ENCODE measurements around the gene KIRREL3.

The KIRREL3 gene

GRCh38 chr11:126990716-126991480, 9.7 kb downstream of the KIRREL3 start:
- no peak overlapping the region for H3K4me3 Mint-ChIP-seq

DNA sequence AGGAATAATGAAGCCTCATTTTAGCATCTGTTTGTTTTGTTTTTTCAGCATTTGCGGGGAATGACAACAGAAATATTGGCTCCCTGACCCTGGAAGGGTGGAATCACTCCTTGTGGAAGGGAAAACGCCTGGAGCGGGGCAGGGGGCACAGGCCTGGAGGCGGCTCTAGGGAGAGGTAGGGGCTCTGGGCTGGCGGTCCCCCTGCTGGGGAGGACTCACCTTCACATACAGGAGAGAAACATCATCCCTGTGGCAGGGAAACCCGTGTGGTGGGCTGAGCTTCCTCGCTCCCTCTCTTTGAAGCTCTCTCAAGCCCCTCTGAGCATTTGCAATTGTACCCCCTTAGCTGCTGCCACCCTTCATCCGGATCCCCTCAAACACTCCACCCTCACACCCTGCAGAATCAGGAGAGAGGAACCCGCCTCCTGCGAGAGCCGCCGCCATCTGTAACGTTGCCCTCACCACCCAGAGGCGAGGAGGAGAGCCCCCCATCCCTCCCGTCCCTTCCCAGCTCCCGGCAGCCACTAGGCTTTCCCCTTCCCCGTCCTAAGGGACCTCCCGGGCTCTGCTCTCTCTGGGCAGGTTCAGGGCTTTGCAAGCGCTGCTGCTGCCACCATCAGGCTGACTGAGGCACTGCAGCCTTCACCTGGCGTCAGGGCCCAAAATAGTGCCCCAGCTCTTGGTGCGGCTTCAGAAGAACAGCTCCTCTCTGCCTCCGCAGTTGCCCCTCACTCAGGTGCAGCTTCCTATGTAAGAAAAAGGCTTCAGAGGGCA, 10.4 kb downstream of the KIRREL3 start:
- no peaks in the 10 kb centered on the region for H3K4me1 Mint-ChIP-seq
- no peaks in the 10 kb centered on the region for H3K9me3 Mint-ChIP-seq

More at GRCh38 chr11:126990716-126991480, 9.7 kb downstream of the KIRREL3 start:
- no peaks in the 10 kb centered on the region for H3K4me1 Mint-ChIP-seq
- no peak overlapping the region for H3K27ac Mint-ChIP-seq
- CTCF ChIA-PET: interaction anchor here (0.7 to 2.2 kb wide), 10 partner anchors 9 to 680 kb away, joined by 3 to 11 read pairs (median 4); partner anchors contain the start of gene KIRREL3
- H3K9me3 Mint-ChIP-seq: no peaks in the 10 kb centered on the region
- no peaks in the 10 kb centered on the region for H3K36me3 Mint-ChIP-seq
- DNase-seq: no peak
- H3K27me3 Mint-ChIP-seq: peaks cover 5% of the 10 kb centered on the region

GRCh38 chr11:126988655-126989054, 11.9 kb downstream of the KIRREL3 start:
- CTCF ChIA-PET: interaction anchor here (1.2 to 1.3 kb wide), 2 partner anchors 21 to 381 kb away, joined by 3 read pairs; no protein-coding TSS in a partner anchor
- no peak for DNase-seq
- H3K4me1 Mint-ChIP-seq: no peaks in the 10 kb centered on the region
- no peaks in the 10 kb centered on the region for H3K36me3 Mint-ChIP-seq
- no peaks in the 10 kb centered on the region for H3K9me3 Mint-ChIP-seq
- H3K27ac Mint-ChIP-seq: no peak overlapping the region
- peaks cover 10% of the 10 kb centered on the region for H3K27me3 Mint-ChIP-seq
- no peak overlapping the region for H3K4me3 Mint-ChIP-seq

More for the DNA sequence above, 10.4 kb downstream of the KIRREL3 start:
- H3K27me3 Mint-ChIP-seq: peaks cover 5% of the 10 kb centered on the region
- peak; percentile 69 for DNase-seq
- H3K27ac Mint-ChIP-seq: no peak overlapping the region
- no peaks in the 10 kb centered on the region for H3K36me3 Mint-ChIP-seq
- no peak overlapping the region for H3K4me3 Mint-ChIP-seq
- CTCF ChIA-PET: interaction anchor here (0.7 to 2.2 kb wide), 10 partner anchors 10 to 679 kb away, joined by 3 to 11 read pairs (median 4); partner anchors contain the start of gene KIRREL3

DNA sequence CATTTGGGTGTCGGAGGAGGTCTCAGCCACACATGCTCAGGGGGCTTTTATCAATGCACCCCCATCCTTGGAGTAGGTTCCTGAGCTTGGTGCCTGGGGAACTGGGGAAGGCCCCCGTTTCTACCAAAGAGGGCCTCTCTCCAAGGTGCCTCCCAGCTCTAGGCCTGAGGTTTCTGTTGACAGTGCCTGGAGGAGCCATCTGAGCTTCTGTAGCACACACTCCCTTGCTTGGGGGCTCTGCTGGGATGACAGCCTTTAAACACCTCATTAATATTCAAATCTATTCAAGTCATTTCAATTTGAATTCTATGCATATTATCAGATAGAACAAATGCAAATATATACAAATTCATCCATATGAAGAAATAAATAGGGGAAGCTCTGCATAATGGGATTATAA, 18.9 kb downstream of the KIRREL3 start:
- DNase-seq: no peak
- Mint-ChIP-seq H3K27me3 (peaks cover 5% of the 10 kb centered on the region), H3K4me1 (no peaks in the 10 kb centered on the region), H3K27ac (no peak overlapping the region), H3K9me3 (no peaks in the 10 kb centered on the region), H3K36me3 (no peaks in the 10 kb centered on the region), H3K4me3 (no peak overlapping the region)
- CTCF ChIA-PET: no interaction called here

DNA sequence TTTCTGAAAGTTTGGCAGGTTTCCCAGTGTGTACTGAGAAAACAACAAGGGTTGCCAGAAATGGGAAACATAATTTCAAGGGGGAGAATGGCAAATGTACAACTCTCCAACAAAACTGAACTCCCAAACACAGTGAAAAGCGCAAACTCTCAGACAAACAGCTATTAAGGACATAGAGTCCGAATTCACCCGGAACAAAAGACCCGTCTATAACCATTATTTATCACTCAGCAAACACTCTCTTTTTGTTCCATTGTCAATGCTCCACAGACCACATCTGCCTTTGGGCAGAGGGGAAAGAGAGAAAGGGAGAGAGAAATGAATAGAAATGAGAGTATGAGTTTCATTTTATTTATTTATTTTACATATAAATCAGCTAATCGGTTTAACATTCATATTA, 21.7 kb downstream of the KIRREL3 start:
- Mint-ChIP-seq H3K4me3 (no peak overlapping the region), H3K36me3 (no peaks in the 10 kb centered on the region), H3K27ac (no peak overlapping the region), H3K4me1 (no peaks in the 10 kb centered on the region), H3K9me3 (no peaks in the 10 kb centered on the region), H3K27me3 (peaks cover 1% of the 10 kb centered on the region)
- DNase-seq: no peak
- CTCF ChIA-PET: interaction anchor here (0.6 to 1.1 kb wide), 2 partner anchors 12 to 17 kb away, joined by 3 to 4 read pairs; no protein-coding TSS in a partner anchor

DNA sequence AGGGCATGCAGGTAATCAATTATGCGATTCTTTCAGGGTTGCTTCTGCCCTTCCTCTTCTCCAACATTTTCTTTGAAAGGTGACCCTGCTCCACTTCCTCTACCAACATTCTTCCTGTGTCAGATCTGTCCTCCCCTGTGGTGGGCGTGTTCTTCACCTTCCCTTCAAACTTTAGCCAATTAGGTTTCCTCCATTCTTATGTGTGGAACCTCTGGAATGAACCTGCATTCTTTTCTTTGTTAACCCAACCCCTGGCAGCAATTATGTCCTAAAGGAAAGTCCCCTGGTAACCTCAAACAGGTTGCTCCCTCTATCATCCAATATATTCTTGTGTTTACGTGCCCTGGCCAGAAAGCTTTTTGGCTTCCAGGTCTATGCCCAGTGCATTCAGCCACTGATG, 22.4 kb downstream of the KIRREL3 start:
- Mint-ChIP-seq H3K4me3 (no peak overlapping the region), H3K9me3 (no peaks in the 10 kb centered on the region), H3K27me3 (no peaks in the 10 kb centered on the region), H3K4me1 (no peaks in the 10 kb centered on the region), H3K36me3 (no peaks in the 10 kb centered on the region), H3K27ac (no peak overlapping the region)
- DNase-seq: no peak
- CTCF ChIA-PET: no interaction called here

GRCh38 chr11:126973051-126973450, 27.5 kb downstream of the KIRREL3 start:
- Mint-ChIP-seq H3K4me3 (no peak overlapping the region), H3K27ac (no peak overlapping the region), H3K9me3 (no peaks in the 10 kb centered on the region), H3K4me1 (no peaks in the 10 kb centered on the region), H3K36me3 (no peaks in the 10 kb centered on the region), H3K27me3 (peaks cover 15% of the 10 kb centered on the region)
- no peak for DNase-seq
- CTCF ChIA-PET: no interaction called here

- Mint-ChIP-seq H3K4me3 (no peak overlapping the region), H3K27ac (no peak overlapping the region), H3K4me1 (no peaks in the 10 kb centered on the region), H3K27me3 (peaks cover 15% of the 10 kb centered on the region), H3K36me3 (no peaks in the 10 kb centered on the region), H3K9me3 (no peaks in the 10 kb centered on the region)
- DNase-seq: no peak
- CTCF ChIA-PET: no interaction called here
These were observed 29.3 kb downstream of the KIRREL3 start for GRCh38 chr11:126971305-126971704.

GRCh38 chr11:126969865-126970479, 30.6 kb downstream of the KIRREL3 start:
- CTCF ChIA-PET: interaction anchor here (0.6 kb wide), 1 partner anchor 20 kb away, joined by 4 read pairs; no protein-coding TSS in a partner anchor
- no peak for DNase-seq
- H3K36me3 Mint-ChIP-seq: no peaks in the 10 kb centered on the region
- H3K9me3 Mint-ChIP-seq: no peaks in the 10 kb centered on the region
- no peak overlapping the region for H3K4me3 Mint-ChIP-seq
- no peak overlapping the region for H3K27ac Mint-ChIP-seq
- H3K4me1 Mint-ChIP-seq: no peaks in the 10 kb centered on the region
- H3K27me3 Mint-ChIP-seq: peaks cover 15% of the 10 kb centered on the region

DNA sequence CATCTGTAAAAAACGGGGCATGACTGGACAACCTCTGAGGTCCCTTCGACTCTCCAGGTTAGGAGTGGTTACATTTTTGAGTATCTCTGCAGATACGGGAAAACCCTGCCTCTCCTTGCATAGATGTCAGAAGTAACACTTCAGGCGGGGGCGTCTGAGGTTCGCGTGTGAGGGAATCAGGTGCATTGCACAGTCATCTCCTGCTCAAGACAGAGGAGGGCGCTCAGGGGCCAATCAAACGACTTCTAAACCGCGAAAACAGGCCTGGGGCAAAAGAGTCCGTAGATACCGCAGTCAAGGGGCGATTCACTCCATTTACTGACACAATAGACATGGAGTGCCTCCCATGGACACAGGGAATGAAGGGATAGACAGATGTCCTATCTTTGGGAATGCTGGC, 31.7 kb downstream of the KIRREL3 start:
- Mint-ChIP-seq H3K9me3 (no peaks in the 10 kb centered on the region), H3K27ac (no peak overlapping the region), H3K36me3 (no peaks in the 10 kb centered on the region), H3K27me3 (peaks cover 19% of the 10 kb centered on the region), H3K4me1 (no peaks in the 10 kb centered on the region), H3K4me3 (no peak overlapping the region)
- no peak for DNase-seq
- CTCF ChIA-PET: interaction anchor here (0.6 to 1.3 kb wide), 2 partner anchors 19 to 21 kb away, joined by 3 to 4 read pairs; no protein-coding TSS in a partner anchor

GRCh38 chr11:126965331-126965730, 35.2 kb downstream of the KIRREL3 start:
- DNase-seq: no peak
- CTCF ChIA-PET: no interaction called here
- H3K4me1 Mint-ChIP-seq: no peaks in the 10 kb centered on the region
- H3K27me3 Mint-ChIP-seq: peaks cover 19% of the 10 kb centered on the region
- no peak overlapping the region for H3K27ac Mint-ChIP-seq
- no peaks in the 10 kb centered on the region for H3K36me3 Mint-ChIP-seq
- H3K9me3 Mint-ChIP-seq: no peaks in the 10 kb centered on the region
- H3K4me3 Mint-ChIP-seq: no peak overlapping the region

DNA sequence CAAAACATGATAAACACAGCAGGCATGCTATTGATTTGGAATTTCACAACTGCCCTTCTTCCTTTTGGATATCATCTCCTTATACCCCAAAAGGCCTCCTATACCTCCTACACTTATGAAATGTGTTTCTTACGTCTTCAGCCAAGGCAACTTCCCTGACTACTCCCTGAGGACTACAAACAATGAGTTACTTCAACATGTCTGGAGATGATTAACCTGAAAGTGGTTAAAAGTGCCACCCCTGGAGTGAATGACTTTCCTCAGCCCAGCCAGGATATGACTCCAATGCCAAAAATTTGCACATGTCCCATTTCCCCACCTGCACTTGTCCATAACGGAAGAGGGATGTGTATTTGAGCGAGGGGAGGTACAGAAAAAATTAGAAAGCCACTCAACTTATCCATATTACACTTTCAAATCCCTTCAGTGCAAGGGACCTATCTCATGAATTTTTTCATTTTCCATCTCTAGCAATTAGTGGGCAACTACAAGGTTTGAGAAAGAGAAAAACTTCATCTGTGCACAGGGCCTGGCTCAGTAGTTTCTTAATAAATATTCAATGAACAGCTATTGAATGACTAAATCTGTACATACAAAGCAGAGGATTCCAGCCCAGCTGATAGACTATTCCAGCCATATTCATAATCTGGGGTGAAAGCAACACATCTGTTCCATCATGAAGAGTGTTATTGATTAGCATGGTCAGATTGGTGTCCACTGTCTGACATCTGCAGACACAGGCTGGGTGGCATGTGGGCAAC, 36.8 kb downstream of the KIRREL3 start:
- no peaks in the 10 kb centered on the region for H3K4me1 Mint-ChIP-seq
- no peaks in the 10 kb centered on the region for H3K36me3 Mint-ChIP-seq
- H3K27ac Mint-ChIP-seq: no peak overlapping the region
- no peaks in the 10 kb centered on the region for H3K9me3 Mint-ChIP-seq
- H3K27me3 Mint-ChIP-seq: peaks cover 9% of the 10 kb centered on the region
- DNase-seq: no peak
- H3K4me3 Mint-ChIP-seq: no peak overlapping the region
- CTCF ChIA-PET: no interaction called here

DNA sequence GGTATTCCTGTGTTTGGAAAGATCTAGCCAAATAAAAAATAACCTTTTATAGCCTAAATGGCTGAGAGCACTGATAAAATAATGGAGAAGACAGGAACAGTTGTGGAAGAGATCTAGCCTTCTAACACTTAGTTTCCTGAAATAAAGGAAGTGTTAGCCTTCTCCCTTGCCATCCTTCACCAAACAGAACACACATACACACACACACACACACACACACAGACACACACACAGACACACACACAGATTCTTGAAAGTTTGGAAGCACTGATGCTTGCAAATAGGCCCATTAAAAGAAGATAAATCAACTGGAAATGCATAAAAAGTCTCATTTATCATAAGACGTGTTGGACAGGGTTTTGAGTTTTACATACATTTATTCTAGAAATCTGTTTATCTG, 37.5 kb downstream of the KIRREL3 start:
- Mint-ChIP-seq H3K27me3 (peaks cover 5% of the 10 kb centered on the region), H3K4me1 (no peaks in the 10 kb centered on the region), H3K9me3 (no peaks in the 10 kb centered on the region), H3K36me3 (no peaks in the 10 kb centered on the region), H3K27ac (no peak overlapping the region), H3K4me3 (no peak overlapping the region)
- DNase-seq: no peak
- CTCF ChIA-PET: no interaction called here

- CTCF ChIA-PET: no interaction called here
- H3K27ac Mint-ChIP-seq: no peak overlapping the region
- H3K27me3 Mint-ChIP-seq: peaks cover 3% of the 10 kb centered on the region
- H3K4me3 Mint-ChIP-seq: no peak overlapping the region
- DNase-seq: no peak
- no peaks in the 10 kb centered on the region for H3K4me1 Mint-ChIP-seq
- H3K36me3 Mint-ChIP-seq: no peaks in the 10 kb centered on the region
- no peaks in the 10 kb centered on the region for H3K9me3 Mint-ChIP-seq
These were observed 40.9 kb downstream of the KIRREL3 start for GRCh38 chr11:126959700-126960099.

Measured in activated naive CD4-positive, alpha-beta T cell treated with anti-CD3 and anti-CD28 coated beads, Interleukin-2, amount 10 ng/mL, durations not matched to agents 7 days and 5 days (primary cell).